UCSD-AML1 (cell line): ENCODE results near the gene DPF1.
"Not testable (repeated sequence)": the region's sequence is repeated elsewhere in the genome, so short reads cannot be mapped to it uniquely, and the experiment has no call there.

Experiments used
- DNase-seq: peaks from one replicate; lab custom pipeline; 2025; ENCODE audit not compliant: unreplicated experiment; lab: John Stamatoyannopoulos, UW

DPF1 gene

GRCh38 chr19:38250821-38251563 lies 27.0 kb upstream of the DPF1 start:
- no peak for DNase-seq

DNA sequence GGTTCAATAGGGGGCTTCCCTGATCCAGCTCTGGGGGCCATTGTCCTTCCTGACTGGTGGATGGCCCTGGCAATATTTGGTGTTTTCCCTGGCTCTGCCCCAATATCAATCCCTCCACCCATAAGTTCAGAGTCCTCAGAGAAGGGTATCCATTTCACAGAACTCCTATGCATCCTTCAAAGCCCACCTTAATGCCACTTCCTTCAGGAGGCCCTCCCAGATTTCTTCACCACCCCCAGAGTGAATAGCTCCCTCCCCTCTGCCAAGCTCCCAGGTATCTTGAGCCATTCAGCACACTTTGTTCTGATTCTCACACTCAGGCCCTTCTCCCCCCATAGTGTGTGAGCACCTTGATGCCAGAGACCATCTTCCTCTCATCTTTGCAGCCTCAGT lies 26.4 kb upstream of the DPF1 start:
- DNase-seq = no peak

DNA sequence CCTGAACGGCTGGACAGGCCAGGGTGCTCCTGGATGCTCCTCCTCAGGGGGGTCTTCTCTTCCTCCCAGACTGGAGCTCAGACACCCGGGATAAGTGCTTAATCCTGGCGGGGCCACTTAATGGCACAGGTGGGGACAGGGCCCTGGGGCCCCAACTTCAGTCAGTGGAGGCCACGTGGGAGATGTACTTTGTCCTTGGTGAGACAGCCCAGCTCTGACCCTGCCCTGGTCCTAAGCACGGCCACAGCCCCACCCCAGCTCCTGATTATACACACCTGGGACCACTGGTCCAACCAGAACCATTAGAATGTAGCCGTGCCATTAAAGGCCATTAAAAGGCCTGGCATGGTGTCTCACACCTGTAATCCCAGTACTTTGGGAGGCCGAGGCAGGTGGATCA lies 24.4 kb upstream of the DPF1 start:
- DNase-seq = no peak

DNA sequence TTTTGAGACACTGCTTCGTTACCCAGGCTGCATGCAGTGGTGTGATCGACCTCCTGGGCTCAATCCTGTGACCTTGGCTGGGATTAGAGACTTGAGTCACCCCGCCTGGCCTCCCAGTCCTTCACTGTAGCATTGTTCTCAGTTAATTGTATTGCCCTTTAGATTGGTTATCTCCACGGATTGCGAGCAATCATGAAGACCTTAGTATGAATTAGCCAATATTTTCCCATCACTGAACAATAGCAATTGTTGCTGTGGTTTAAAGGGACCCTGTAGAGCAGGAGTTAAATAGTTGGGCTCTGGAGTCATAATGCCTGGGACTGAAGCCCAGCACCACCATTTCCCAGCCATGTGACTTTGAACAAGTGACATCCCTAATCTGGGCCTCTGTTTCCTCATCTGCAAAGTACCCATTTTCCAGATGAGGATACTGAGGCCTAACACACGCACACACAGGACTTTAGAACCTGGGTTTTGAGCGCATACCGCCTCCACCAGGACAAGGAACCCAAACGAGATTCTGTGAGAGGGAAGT lies 23.8 kb upstream of the DPF1 start:
- no peak for DNase-seq

DNA sequence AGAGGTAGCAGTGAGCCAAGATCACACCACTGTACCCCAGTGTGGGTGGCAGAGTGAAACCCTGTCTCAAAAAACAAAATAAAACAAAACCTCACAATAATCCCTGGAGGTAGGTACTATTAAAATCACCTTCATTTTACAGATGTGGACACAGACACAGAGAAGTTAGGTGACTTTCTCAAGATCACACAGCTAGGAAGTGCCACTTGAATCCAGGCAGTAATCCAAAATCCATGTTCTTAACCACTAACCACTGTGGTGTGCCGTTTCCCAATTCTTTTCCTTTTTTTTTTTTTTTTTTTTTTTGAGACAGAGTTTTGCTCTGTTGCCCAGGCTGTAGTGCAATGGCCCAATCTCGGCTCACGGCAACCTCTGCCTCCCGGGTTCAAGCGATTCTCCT lies 23.1 kb upstream of the DPF1 start:
- no peak for DNase-seq

GRCh38 chr19:38245826-38246498 lies 21.9 kb upstream of the DPF1 start:
- DNase-seq = no peak

DNA sequence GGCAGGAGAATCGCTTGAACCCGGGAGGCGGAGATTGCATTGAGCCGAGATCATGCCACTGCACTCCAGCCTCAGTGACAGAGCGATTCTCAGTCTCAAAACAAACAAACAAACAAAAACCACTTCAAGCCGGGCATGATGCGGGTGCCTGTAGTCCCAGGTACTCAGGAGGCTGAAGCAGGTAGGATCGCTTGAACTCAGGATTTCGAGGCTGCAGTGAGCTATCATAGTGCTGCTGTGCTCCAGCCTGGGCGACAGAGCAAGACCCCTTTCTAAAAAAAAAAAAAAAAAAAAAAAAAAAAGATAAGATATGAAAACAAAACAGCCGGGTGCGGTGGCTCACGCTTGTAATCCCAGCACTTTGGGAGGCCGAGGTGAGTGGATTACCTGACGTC lies 19.3 kb upstream of the DPF1 start:
- no peak for DNase-seq

- DNase-seq = no peak
These were observed 15.8 kb upstream of the DPF1 start for GRCh38 chr19:38239816-38240215.

DNA sequence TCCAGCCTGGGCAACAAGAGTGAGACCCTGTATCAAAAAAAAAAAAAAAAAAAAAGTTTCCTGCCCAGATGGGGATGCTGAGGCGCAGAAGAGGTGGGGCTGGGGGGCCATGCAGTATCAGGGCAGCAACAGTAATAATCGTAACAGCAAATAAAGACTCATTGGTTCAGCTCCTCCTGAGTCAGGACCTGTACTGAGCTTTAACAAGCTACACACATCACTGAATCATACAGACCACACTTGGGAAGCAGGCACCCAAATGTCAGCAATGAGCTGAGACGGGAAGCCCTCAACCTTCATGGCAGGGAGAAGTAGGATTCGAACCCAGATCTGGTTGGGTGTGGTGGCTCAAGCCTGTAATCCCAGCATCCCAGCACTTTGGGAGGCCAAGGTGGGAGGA lies 10.6 kb upstream of the DPF1 start:
- no peak for DNase-seq

- peak; percentile 88 for DNase-seq
These were observed 9.8 kb upstream of the DPF1 start for GRCh38 chr19:38233740-38234251.

GRCh38 chr19:38231918-38232317 lies 7.9 kb upstream of the DPF1 start:
- no peak for DNase-seq

DNA sequence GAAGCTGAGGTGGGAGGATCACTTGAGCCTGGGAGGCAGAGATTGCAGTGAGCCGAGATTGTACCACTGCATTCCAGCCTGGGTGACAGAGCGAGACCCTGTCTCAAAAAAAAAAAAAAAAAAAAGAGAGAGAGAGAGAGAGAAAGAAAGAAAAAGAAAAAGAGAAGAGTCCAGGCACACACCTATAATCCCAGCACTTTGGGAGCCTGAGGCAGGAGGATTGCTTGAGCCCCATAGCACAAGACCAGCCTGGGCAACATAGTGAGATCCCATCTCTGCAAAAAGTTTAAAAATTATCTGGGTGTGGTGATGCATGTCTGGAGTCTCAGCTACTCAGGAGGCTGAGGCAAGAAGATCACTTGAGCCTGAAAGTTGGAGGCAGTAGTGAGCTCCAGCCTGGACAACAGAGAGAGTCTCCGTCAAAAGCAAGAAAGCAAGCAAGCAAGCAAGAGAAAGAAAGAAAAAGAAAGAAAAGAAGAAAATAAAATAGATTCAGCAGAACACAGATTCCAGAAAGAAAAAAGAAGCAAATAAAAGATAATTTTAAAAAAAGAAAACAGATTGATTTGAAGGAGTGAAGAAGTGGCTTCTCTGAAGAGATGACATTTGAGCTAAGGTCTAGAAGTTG lies 6.6 kb upstream of the DPF1 start:
- DNase-seq = not testable (repeated sequence)

- peak; percentile 89 for DNase-seq
These were observed 5.6 kb upstream of the DPF1 start for GRCh38 chr19:38229585-38230073.

GRCh38 chr19:38228491-38229439 lies 4.7 kb upstream of the DPF1 start:
- DNase-seq = no peak

DNA sequence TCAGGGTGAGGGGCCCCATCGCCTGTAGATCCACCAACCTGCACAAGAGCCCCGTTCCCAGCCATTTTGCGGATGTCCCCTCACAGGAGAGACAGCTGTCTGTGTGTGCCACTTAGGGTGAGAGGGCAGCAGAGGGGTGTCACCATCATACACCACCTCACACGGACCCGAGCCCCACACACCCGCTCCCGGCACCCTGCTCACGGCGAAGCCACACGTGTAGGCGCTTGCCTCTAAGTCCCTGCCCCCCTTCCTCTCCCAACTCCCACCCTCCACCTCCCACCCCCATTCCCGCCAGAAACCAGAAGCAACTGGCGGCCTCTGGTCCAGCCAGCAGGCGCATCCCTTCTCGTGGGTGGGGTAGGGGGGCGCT lies 4.0 kb upstream of the DPF1 start:
- DNase-seq = no peak

GRCh38 chr19:38227287-38228004 lies 3.4 kb upstream of the DPF1 start:
- no peak for DNase-seq

GRCh38 chr19:38224863-38225218 lies 819 bp upstream of the DPF1 start:
- DNase-seq = not testable (repeated sequence)

GRCh38 chr19:38223617-38224013 lies 407 bp downstream of the DPF1 start:
- DNase-seq = no peak

DNA sequence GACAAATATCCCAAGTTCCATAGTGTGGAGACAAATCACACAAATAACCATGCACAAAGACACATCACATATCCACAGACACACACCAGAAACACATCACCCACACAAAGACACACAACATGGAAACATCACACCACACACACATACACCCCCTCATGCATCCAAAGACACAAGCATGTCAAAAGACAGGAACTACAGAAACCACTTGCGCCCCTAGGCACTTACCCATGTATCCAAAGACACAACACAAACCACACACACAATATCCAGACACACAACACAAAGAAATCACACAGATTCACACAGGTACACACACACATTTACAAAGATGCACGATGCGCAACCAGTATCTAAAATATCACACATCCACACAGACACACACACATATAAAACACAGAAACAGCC lies 901 bp downstream of the DPF1 start:
- no peak for DNase-seq
